Esophagus muscularis mucosa (tissue), 4 donors: ENCODE data around the gene CBX4. TPM values are rescaled to one million over a fixed set of nuclear protein-coding genes. Genes with fewer than 3 reads are reported as not detected.
A peak's percentile ranks its signal among the peaks of the same experiment; 100 is the strongest.

Source experiments
- DNase-seq: peaks from one replicate; pipeline ENCODE4 v3.0.0-alpha.2; 2017; ENCODE audit errors: extremely low spot score
- H3K27ac ChIP-seq, 4 donors: fragments of 200-600 bp; sonication (generic); replicated peaks in 1 of 4; 1 replicate in 3 of 4; 2 replicates in 1 of 4; pipeline ENCODE4 v1.5.1; 2016 to 2019; ENCODE audit warnings: mild to moderate bottlenecking in 1 of 4
- H3K27me3 ChIP-seq, 4 donors: fragments of 200-600 bp; sonication (generic); one replicate each; pipeline versions ENCODE4 v1.5.1 to v1.6.0; 2016 to 2019
- H3K36me3 ChIP-seq, 4 donors: fragments of 200-600 bp; sonication (generic); one replicate each; pipeline ENCODE4 v1.5.1; 2016 to 2019
- H3K4me1 ChIP-seq, 4 donors: fragments of 200-600 bp; sonication (generic); one replicate each; pipeline ENCODE4 v1.5.1; 2016 to 2019
- H3K4me3 ChIP-seq, 4 donors: fragments of 200-600 bp; sonication (generic); 1 replicate in 2 of 4; 2 replicates in 2 of 4; pipeline ENCODE4 v1.5.1; 2016 to 2019; ENCODE audit warnings: mild to moderate bottlenecking in 4 of 4, moderate library complexity in 1 of 4
- H3K9me3 ChIP-seq, 4 donors: fragments of 200-600 bp; sonication (generic); 1 replicate in 3 of 4; 2 replicates in 1 of 4; pipeline ENCODE4 v1.5.1; 2016 to 2019
- CTCF ChIP-seq, 3 experiments: fragments of 200-600 bp in 2 of 3; fragments of 450-650 bp in 1 of 3; sonication (generic) in 2 of 3; IDR thresholded peaks; one replicate each; pipeline ENCODE4 v1.5.1; 2017 to 2019; ENCODE audit warnings: antibody characterized with exemption in 3 of 3, mild to moderate bottlenecking in 2 of 3, moderate library complexity in 1 of 3
- EP300 ChIP-seq: sonication (generic); formaldehyde crosslinking; IDR thresholded peaks from one replicate; pipeline ENCODE4 v1.6.1; 2017; ENCODE audit warnings: antibody characterized with exemption
- POLR2A ChIP-seq: fragments of 450-650 bp; IDR thresholded peaks from one replicate; pipeline ENCODE4 v1.6.1; 2017; ENCODE audit warnings: antibody characterized with exemption, moderate library complexity, mild to moderate bottlenecking, low read depth
- POLR2AphosphoS5 ChIP-seq, 2 donors: sonication (generic); formaldehyde crosslinking; IDR thresholded peaks; one replicate each; pipeline ENCODE4 v1.6.1; 2017; ENCODE audit warnings: antibody characterized with exemption in 2 of 2
- WGBS: methylation state at CpG from one replicate; pipeline ENCODE4 v1.1.5; 2018; 5-methylcytosine and 5-hydroxymethylcytosine counted together
- intact Hi-C: fragments of 100-400 bp; cut with DNase I; formaldehyde crosslinking; loops from one replicate; pipeline ENCODE4 v1.15.1; 2023
- total RNA-seq, 4 donors: library from RNA; depleted of rRNA; stranded (reverse); fragments of >200 nt; gene quantifications; one replicate each; pipeline versions ENCODE4 v1.1.0 to v1.2.1, GENCODE V29; 2016

Gene CBX4
- total RNA-seq, 4 donors from 2014 or later = 6.6 to 14.1 (median 12.3) TPM

- TF ChIP-seq CTCF (IDR thresholded peaks at IDR 0.05) = no peak
- TF ChIP-seq POLR2AphosphoS5 (IDR thresholded peaks at IDR 0.05) = no peak
- TF ChIP-seq EP300 = no peak
- TF ChIP-seq POLR2A = no peak
- H3K9me3 ChIP-seq = peaks cover 0 to 6% (median 0%) of the 10 kb centered on the region in 4 donors
- peak overlapping the region in 3 of 4 donors; percentile 12 to 40 (median 25) for H3K27ac ChIP-seq
- H3K4me1 ChIP-seq = peaks cover 53 to 80% (median 72%) of the 10 kb centered on the region in 4 donors
- WGBS = 70% methylated on average over 18 of the region's 18 CpGs
- intact Hi-C loops = no loop called here
- no peak for DNase-seq
- peaks cover 9 to 34% (median 19%) of the 10 kb centered on the region in 4 donors for H3K27me3 ChIP-seq
- peak overlapping the region; percentile 56 to 90 (median 74) for H3K4me3 ChIP-seq
- H3K36me3 ChIP-seq = peaks cover 0 to 23% (median 22%) of the 10 kb centered on the region in 4 donors
Observed at GRCh38 chr17:79836510-79836971, 2.7 kb downstream of the CBX4 start.

GRCh38 chr17:79835953-79836509, 3.2 kb downstream of the CBX4 start:
- H3K36me3 ChIP-seq = peaks cover 0 to 23% (median 22%) of the 10 kb centered on the region in 4 donors
- TF ChIP-seq CTCF (IDR thresholded peaks at IDR 0.05) (no peak), EP300 (no peak)
- DNase-seq = no peak
- no peak overlapping the region for H3K27ac ChIP-seq
- WGBS = 84% methylated on average over 22 of the region's 24 CpGs
- intact Hi-C loops = no loop called here
- H3K4me1 ChIP-seq = peaks cover 54 to 80% (median 72%) of the 10 kb centered on the region in 4 donors
- H3K27me3 ChIP-seq = peaks cover 5 to 29% (median 14%) of the 10 kb centered on the region in 4 donors
- H3K4me3 ChIP-seq = no peak overlapping the region
- peaks cover 0 to 6% (median 0%) of the 10 kb centered on the region in 4 donors for H3K9me3 ChIP-seq

- Histone ChIP-seq H3K9me3 (peaks cover 0 to 3% (median 0%) of the 10 kb centered on the region in 4 donors), H3K27me3 (peaks cover 5 to 23% (median 9%) of the 10 kb centered on the region in 4 donors), H3K4me3 (no peak overlapping the region), H3K36me3 (peaks cover 0 to 23% (median 22%) of the 10 kb centered on the region in 4 donors), H3K4me1 (peaks cover 55 to 80% (median 68%) of the 10 kb centered on the region in 4 donors), H3K27ac (no peak overlapping the region)
- TF ChIP-seq POLR2A (no peak), CTCF (IDR thresholded peaks at IDR 0.05) (no peak), POLR2AphosphoS5 (IDR thresholded peaks at IDR 0.05) (no peak), EP300 (no peak)
- intact Hi-C loops = no loop called here
- 84% methylated on average over 9 of the region's 13 CpGs for WGBS
- no peak for DNase-seq
Observed at GRCh38 chr17:79835470-79835899, 3.8 kb downstream of the CBX4 start.

GRCh38 chr17:79834565-79835469, 4.4 kb downstream of the CBX4 start:
- peak; percentile 44 to 75 (median 53) for TF ChIP-seq CTCF (IDR thresholded peaks at IDR 0.05)
- TF ChIP-seq POLR2A = no peak
- Histone ChIP-seq H3K4me1 (peaks cover 48 to 77% (median 61%) of the 10 kb centered on the region in 4 donors), H3K27ac (no peak overlapping the region), H3K9me3 (no peaks in the 10 kb centered on the region), H3K4me3 (no peak overlapping the region), H3K36me3 (peaks cover 0 to 23% (median 22%) of the 10 kb centered on the region in 4 donors), H3K27me3 (peaks cover 2 to 17% (median 2%) of the 10 kb centered on the region in 4 donors)
- intact Hi-C loops = no loop called here
- 90% methylated on average over 36 of the region's 61 CpGs for WGBS
- no peak for DNase-seq
